HEK293 (cell line): ENCODE results near the gene MSX1.

Experiments used
- CTCF ChIA-PET: fragments of 350-600 bp; formaldehyde crosslinking; extraction: SDS; loops from one replicate; lab custom pipeline; 2021; ENCODE audit warnings: antibody characterized with exemption; lab: Yijun Ruan, JAX
- POLR2A ChIA-PET: fragments of 300-600 bp; formaldehyde crosslinking; extraction: SDS; loops from one replicate; lab custom pipeline; 2020; ENCODE audit warnings: antibody characterized with exemption, inconsistent platforms; lab: Yijun Ruan, JAX
- H3K27ac ChIP-seq: fragments of 200-500 bp; sonication (Bioruptor generic); 2 replicates; pipeline ENCODE4 v1.5.1; 2014; ENCODE audit warnings: low read depth, low read length, control low read depth, inconsistent platforms; ENCODE audit errors: extremely low read depth
- H3K36me3 ChIP-seq, 2 experiments: fragments of 200-500 bp in 1 of 2; sonication (Bioruptor generic) in 1 of 2; 1 replicate in 1 of 2; 2 replicates in 1 of 2; pipeline ENCODE4 v1.5.1; 2014 to 2017; ENCODE audit warnings: inconsistent platforms in 2 of 2, low read length in 2 of 2; ENCODE audit not compliant: control insufficient read depth in 2 of 2, insufficient read depth in 1 of 2
- H3K4me1 ChIP-seq: fragments of 200-500 bp; sonication (Bioruptor generic); 2 replicates; pipeline ENCODE4 v1.5.1; 2014; ENCODE audit warnings: mild to moderate bottlenecking, low read length, inconsistent platforms; ENCODE audit not compliant: control insufficient read depth, insufficient read depth
- H3K4me3 ChIP-seq: 2 replicates; pipeline ENCODE4 v1.5.1; 2011; ENCODE audit warnings: low read depth, mild to moderate bottlenecking, control low read depth, low read length, moderate library complexity
- H3K9me3 ChIP-seq: fragments of 200-500 bp; sonication (Bioruptor generic); 2 replicates; pipeline ENCODE4 v1.5.1; 2014; ENCODE audit warnings: low read depth, low read length, inconsistent platforms; ENCODE audit not compliant: control insufficient read depth, insufficient read depth
- KLF10 ChIP-seq: fragments of 450-650 bp; IDR thresholded peaks from 2 replicates; pipeline ENCODE4 v1.5.1; 2018; ENCODE audit warnings: missing biosample characterization, mild to moderate bottlenecking, missing genetic modification characterization
- KLF7 ChIP-seq: fragments of 450-650 bp; formaldehyde crosslinking; IDR thresholded peaks from 2 replicates; pipeline ENCODE4 v1.5.1; 2016; ENCODE audit warnings: missing biosample characterization, missing genetic modification characterization, borderline replicate concordance
- REPIN1 ChIP-seq: fragments of 450-650 bp; formaldehyde crosslinking; IDR thresholded peaks from 2 replicates; pipeline ENCODE4 v1.5.1; 2017; ENCODE audit warnings: missing biosample characterization, missing genetic modification characterization, low read depth
- SCRT1 ChIP-seq: fragments of 450-650 bp; formaldehyde crosslinking; IDR thresholded peaks from 2 replicates; pipeline ENCODE4 v1.5.1; 2016; ENCODE audit warnings: missing biosample characterization, missing genetic modification characterization, borderline replicate concordance
- SP7 ChIP-seq: fragments of 450-650 bp; formaldehyde crosslinking; IDR thresholded peaks from 2 replicates; pipeline ENCODE4 v1.5.1; 2016; ENCODE audit warnings: missing biosample characterization, missing genetic modification characterization
- ZFP3 ChIP-seq: fragments of 450-650 bp; formaldehyde crosslinking; IDR thresholded peaks from 2 replicates; pipeline ENCODE4 v1.5.1; 2016; ENCODE audit warnings: low read depth, missing biosample characterization, missing genetic modification characterization
- ZFP41 ChIP-seq: fragments of 450-650 bp; formaldehyde crosslinking; IDR thresholded peaks from 2 replicates; pipeline ENCODE4 v1.5.1; 2016; ENCODE audit warnings: missing biosample characterization, missing genetic modification characterization, borderline replicate concordance
- ZNF132 ChIP-seq: fragments of 450-650 bp; formaldehyde crosslinking; IDR thresholded peaks from 2 replicates; pipeline ENCODE4 v1.5.1; 2017; ENCODE audit warnings: missing biosample characterization, missing genetic modification characterization, borderline replicate concordance
- ZNF169 ChIP-seq: fragments of 450-650 bp; formaldehyde crosslinking; IDR thresholded peaks from 2 replicates; pipeline ENCODE4 v1.5.1; 2016; ENCODE audit warnings: missing biosample characterization, missing genetic modification characterization
- ZNF24 ChIP-seq: fragments of 450-650 bp; formaldehyde crosslinking; IDR thresholded peaks from 2 replicates; pipeline ENCODE4 v1.5.1; 2016; ENCODE audit warnings: missing biosample characterization, missing genetic modification characterization
- ZNF341 ChIP-seq: fragments of 450-650 bp; formaldehyde crosslinking; IDR thresholded peaks from 2 replicates; pipeline ENCODE4; 2016; ENCODE audit warnings: low read depth, missing biosample characterization, missing genetic modification characterization
- ZNF510 ChIP-seq: fragments of 450-650 bp; formaldehyde crosslinking; IDR thresholded peaks from 2 replicates; pipeline ENCODE4 v1.5.1; 2018; ENCODE audit warnings: mild to moderate bottlenecking, missing genetic modification characterization, missing biosample characterization; ENCODE audit not compliant: insufficient replicate concordance
- ZNF600 ChIP-seq: fragments of 450-650 bp; formaldehyde crosslinking; IDR thresholded peaks from 2 replicates; pipeline ENCODE4 v1.5.1; 2016; ENCODE audit warnings: missing biosample characterization, missing genetic modification characterization
- ZNF658 ChIP-seq: fragments of 450-650 bp; formaldehyde crosslinking; IDR thresholded peaks from 2 replicates; pipeline ENCODE4; 2016; ENCODE audit warnings: missing biosample characterization, missing genetic modification characterization
- ZNF677 ChIP-seq: fragments of 450-650 bp; IDR thresholded peaks from 2 replicates; pipeline ENCODE4 v1.5.0; 2018; ENCODE audit warnings: missing biosample characterization, mild to moderate bottlenecking, missing genetic modification characterization, moderate library complexity
- ZNF701 ChIP-seq: fragments of 450-650 bp; formaldehyde crosslinking; IDR thresholded peaks from 2 replicates; pipeline ENCODE4 v1.5.1; 2016; ENCODE audit warnings: missing biosample characterization, missing genetic modification characterization
- ZNF791 ChIP-seq: fragments of 450-650 bp; formaldehyde crosslinking; IDR thresholded peaks from 2 replicates; pipeline ENCODE4 v1.5.1; 2016; ENCODE audit warnings: missing biosample characterization, missing genetic modification characterization
- ZNF830 ChIP-seq: fragments of 450-650 bp; IDR thresholded peaks from 2 replicates; pipeline ENCODE4 v1.5.0; 2018; ENCODE audit warnings: missing biosample characterization, missing genetic modification characterization, low read depth, mild to moderate bottlenecking, moderate library complexity
- TF ChIP-seq, protein P1 (sequence below): fragments of 450-650 bp; formaldehyde crosslinking; IDR thresholded peaks from 2 replicates; pipeline ENCODE4 v1.5.1; 2016; ENCODE audit warnings: missing biosample characterization, missing genetic modification characterization, borderline replicate concordance
- TF ChIP-seq, protein P2 (sequence below): fragments of 450-650 bp; formaldehyde crosslinking; IDR thresholded peaks from 2 replicates; pipeline ENCODE4 v1.5.1; 2016; ENCODE audit warnings: missing biosample characterization, missing genetic modification characterization
- TF ChIP-seq, protein P3 (sequence below): fragments of 450-650 bp; formaldehyde crosslinking; IDR thresholded peaks from 2 replicates; pipeline ENCODE4 v1.5.1; 2016; ENCODE audit warnings: missing biosample characterization, missing genetic modification characterization, low read depth

The MSX1 gene

DNA sequence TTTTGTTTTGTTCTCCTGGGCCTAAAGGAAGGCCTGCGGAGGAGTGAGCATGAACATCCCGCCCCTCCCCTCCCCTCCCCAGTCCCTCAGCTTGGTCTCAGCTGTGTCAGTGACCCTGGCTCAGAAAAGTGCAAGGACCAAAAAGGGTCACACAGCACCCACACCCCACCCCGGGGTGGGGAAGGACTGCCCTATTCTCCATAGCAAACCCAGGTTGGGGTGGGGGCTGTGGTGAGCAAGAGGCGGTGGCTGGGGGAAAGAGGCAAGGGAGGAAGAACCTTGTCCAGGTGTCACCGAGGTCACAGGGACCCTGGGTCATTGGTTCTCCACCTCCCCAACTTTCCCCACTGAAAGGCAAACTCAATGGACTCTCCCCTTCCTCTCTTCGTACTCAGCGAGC lies 7.6 kb upstream of the MSX1 start:
- Histone ChIP-seq H3K36me3 (no peaks in the 10 kb centered on the region), H3K9me3 (no peaks in the 10 kb centered on the region), H3K4me1 (no peaks in the 10 kb centered on the region), H3K27ac (no peak overlapping the region), H3K4me3 (no peak overlapping the region)
- TF ChIP-seq ZNF510 (tag by site-specific recombination) (no peak), ZNF600 (tag by site-specific recombination) (no peak), SP7 (tag by site-specific recombination) (no peak), KLF7 (tag by site-specific recombination) (no peak), ZNF791 (no peak), ZFP3 (no peak), SCRT1 (tag by site-specific recombination) (no peak), ZNF677 (tag by site-specific recombination) (no peak), KLF10 (no peak), REPIN1 (tag by site-specific recombination) (no peak), ZNF830 (tag by site-specific recombination) (no peak), ZNF341 (tag by site-specific recombination) (no peak), ZFP41 (tag by site-specific recombination) (no peak)
- TF ChIP-seq, protein P1, sequence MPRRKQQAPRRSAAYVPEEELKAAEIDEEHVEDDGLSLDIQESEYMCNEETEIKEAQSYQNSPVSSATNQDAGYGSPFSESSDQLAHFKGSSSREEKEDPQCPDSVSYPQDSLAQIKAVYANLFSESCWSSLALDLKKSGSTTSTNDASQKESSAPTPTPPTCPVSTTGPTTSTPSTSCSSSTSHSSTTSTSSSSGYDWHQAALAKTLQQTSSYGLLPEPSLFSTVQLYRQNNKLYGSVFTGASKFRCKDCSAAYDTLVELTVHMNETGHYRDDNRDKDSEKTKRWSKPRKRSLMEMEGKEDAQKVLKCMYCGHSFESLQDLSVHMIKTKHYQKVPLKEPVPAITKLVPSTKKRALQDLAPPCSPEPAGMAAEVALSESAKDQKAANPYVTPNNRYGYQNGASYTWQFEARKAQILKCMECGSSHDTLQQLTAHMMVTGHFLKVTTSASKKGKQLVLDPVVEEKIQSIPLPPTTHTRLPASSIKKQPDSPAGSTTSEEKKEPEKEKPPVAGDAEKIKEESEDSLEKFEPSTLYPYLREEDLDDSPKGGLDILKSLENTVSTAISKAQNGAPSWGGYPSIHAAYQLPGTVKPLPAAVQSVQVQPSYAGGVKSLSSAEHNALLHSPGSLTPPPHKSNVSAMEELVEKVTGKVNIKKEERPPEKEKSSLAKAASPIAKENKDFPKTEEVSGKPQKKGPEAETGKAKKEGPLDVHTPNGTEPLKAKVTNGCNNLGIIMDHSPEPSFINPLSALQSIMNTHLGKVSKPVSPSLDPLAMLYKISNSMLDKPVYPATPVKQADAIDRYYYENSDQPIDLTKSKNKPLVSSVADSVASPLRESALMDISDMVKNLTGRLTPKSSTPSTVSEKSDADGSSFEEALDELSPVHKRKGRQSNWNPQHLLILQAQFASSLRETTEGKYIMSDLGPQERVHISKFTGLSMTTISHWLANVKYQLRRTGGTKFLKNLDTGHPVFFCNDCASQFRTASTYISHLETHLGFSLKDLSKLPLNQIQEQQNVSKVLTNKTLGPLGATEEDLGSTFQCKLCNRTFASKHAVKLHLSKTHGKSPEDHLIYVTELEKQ (tag by site-specific recombination) = no peak
- CTCF ChIA-PET = no interaction called here
- POLR2A ChIA-PET = no interaction called here

DNA sequence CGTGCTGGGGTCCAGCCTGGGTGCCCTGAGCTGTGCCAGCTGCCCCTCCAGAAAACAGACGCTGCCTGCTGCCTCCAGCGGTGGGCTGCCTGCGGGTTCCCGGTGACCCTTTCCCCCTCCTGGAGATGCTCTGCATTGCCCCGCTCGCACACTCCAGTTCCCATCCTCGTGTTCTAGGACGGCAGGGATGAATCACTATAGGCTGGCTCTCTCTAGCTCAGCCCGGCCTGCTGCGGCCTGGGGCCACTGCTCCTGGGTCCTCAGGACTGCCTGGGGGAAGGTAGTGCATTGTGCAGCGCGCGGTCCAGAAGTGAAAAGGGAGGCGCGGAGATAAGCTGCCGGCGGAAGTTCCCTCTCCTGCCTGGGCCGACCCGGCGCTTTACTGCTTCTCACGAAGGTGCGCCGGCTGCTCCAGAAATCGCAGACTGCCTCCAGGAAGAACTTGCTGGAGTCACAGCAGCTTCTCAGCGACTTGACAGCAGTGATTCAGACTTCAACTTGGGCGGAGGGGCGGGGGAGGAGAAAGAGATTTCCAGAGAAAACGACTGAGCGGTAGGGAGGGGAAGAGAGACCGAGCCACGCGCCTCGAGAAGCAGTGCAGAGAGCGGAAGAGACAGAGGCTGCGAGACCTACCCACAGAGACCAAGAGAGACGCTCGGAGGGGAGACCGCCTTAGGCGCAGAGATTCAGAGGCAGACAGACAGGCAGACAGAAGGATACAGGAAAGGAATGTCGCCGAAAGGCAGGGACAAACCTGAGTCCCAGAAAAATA lies 6.7 kb upstream of the MSX1 start:
- Histone ChIP-seq H3K9me3 (no peaks in the 10 kb centered on the region), H3K4me3 (no peak overlapping the region), H3K27ac (no peak overlapping the region), H3K4me1 (no peaks in the 10 kb centered on the region), H3K36me3 (no peaks in the 10 kb centered on the region)
- ChIA-PET CTCF (no interaction called here), POLR2A (no interaction called here)
- TF ChIP-seq ZNF701 (no peak), ZNF24 (tag by site-specific recombination) (no peak), ZNF132 (tag by site-specific recombination) (no peak), ZNF169 (no peak), ZNF341 (tag by site-specific recombination) (no peak), ZNF658 (tag by site-specific recombination) (no peak)
- TF ChIP-seq, protein P2, sequence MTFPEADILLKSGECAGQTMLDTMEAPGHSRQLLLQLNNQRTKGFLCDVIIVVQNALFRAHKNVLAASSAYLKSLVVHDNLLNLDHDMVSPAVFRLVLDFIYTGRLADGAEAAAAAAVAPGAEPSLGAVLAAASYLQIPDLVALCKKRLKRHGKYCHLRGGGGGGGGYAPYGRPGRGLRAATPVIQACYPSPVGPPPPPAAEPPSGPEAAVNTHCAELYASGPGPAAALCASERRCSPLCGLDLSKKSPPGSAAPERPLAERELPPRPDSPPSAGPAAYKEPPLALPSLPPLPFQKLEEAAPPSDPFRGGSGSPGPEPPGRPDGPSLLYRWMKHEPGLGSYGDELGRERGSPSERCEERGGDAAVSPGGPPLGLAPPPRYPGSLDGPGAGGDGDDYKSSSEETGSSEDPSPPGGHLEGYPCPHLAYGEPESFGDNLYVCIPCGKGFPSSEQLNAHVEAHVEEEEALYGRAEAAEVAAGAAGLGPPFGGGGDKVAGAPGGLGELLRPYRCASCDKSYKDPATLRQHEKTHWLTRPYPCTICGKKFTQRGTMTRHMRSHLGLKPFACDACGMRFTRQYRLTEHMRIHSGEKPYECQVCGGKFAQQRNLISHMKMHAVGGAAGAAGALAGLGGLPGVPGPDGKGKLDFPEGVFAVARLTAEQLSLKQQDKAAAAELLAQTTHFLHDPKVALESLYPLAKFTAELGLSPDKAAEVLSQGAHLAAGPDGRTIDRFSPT (tag by site-specific recombination) = no peak
- TF ChIP-seq, protein P3, sequence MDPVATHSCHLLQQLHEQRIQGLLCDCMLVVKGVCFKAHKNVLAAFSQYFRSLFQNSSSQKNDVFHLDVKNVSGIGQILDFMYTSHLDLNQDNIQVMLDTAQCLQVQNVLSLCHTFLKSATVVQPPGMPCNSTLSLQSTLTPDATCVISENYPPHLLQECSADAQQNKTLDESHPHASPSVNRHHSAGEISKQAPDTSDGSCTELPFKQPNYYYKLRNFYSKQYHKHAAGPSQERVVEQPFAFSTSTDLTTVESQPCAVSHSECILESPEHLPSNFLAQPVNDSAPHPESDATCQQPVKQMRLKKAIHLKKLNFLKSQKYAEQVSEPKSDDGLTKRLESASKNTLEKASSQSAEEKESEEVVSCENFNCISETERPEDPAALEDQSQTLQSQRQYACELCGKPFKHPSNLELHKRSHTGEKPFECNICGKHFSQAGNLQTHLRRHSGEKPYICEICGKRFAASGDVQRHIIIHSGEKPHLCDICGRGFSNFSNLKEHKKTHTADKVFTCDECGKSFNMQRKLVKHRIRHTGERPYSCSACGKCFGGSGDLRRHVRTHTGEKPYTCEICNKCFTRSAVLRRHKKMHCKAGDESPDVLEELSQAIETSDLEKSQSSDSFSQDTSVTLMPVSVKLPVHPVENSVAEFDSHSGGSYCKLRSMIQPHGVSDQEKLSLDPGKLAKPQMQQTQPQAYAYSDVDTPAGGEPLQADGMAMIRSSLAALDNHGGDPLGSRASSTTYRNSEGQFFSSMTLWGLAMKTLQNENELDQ = no peak
